CD4-positive, alpha-beta T cell (primary cell): Measurements from ENCODE around the gene ANKRD16. TPM values are rescaled to one million over a fixed set of nuclear protein-coding genes. Genes with fewer than 3 reads are reported as not detected.

ENCODE experiments used
- ATAC-seq: fragments of 200-7000 bp; cut with Tn5 transposase; one replicate; pipeline ENCODE4 v1.10.0; 2022; ENCODE audit warnings: mild to moderate bottlenecking; ENCODE audit not compliant: poor library complexity
- CTCF ChIA-PET: fragments of 350-600 bp; sonication (Branson Sonifier 250); formaldehyde crosslinking; loops from one replicate; lab custom pipeline; 2021; ENCODE audit warnings: antibody characterized with exemption, inconsistent platforms; lab: Charles Lee
- POLR2A ChIA-PET: fragments of 350-600 bp; sonication (Branson Sonifier 250); formaldehyde crosslinking; loops from one replicate; lab custom pipeline; 2021; ENCODE audit warnings: antibody characterized with exemption, inconsistent platforms; lab: Charles Lee
- DNase-seq, 14 experiments: peaks; one replicate each; pipeline ENCODE4 v3.0.0-alpha.2; 2013 to 2020; ENCODE audit warnings: mixed read lengths in 2 of 14
- H3K27ac ChIP-seq, 2 donors: one replicate each; pipeline versions ENCODE4 v1.5.1 to v1.7.0; 2013; ENCODE audit warnings: low read length in 2 of 2, low read depth in 1 of 2, mild to moderate bottlenecking in 1 of 2
- H3K27me3 ChIP-seq, 2 experiments: 1 replicate in 1 of 2; 2 replicates in 1 of 2; pipeline versions ENCODE4 v1.6.1 to v1.7.0; 2013; ENCODE audit warnings: low read length in 2 of 2, control low read depth in 1 of 2, mild to moderate bottlenecking in 1 of 2, moderate library complexity in 1 of 2; ENCODE audit not compliant: insufficient read depth in 2 of 2, control insufficient read depth in 1 of 2
- H3K36me3 ChIP-seq: one replicate; pipeline ENCODE4 v1.6.1; 2013; ENCODE audit warnings: low read length, control low read depth; ENCODE audit not compliant: insufficient read depth
- H3K4me1 ChIP-seq: one replicate; pipeline ENCODE4 v1.6.1; 2013; ENCODE audit warnings: low read length, control low read depth; ENCODE audit not compliant: insufficient read depth
- H3K4me3 ChIP-seq: one replicate; pipeline ENCODE4 v1.5.1; 2013; ENCODE audit warnings: mild to moderate bottlenecking, low read length, moderate library complexity
- H3K9me3 ChIP-seq, 2 experiments: 1 replicate in 1 of 2; 2 replicates in 1 of 2; pipeline versions ENCODE4 v1.6.1 to v1.7.0; 2013; ENCODE audit warnings: low read length in 2 of 2, mild to moderate bottlenecking in 2 of 2, control low read depth in 1 of 2, moderate library complexity in 1 of 2; ENCODE audit not compliant: control insufficient read depth in 1 of 2, insufficient read depth in 1 of 2
- H3K27ac Mint-ChIP-seq: one replicate; pipeline ENCODE4 v1.8.0; 2020; ENCODE audit warnings: mixed read lengths
- H3K27me3 Mint-ChIP-seq: one replicate; pipeline ENCODE4 v1.8.0; 2021; ENCODE audit warnings: mixed read lengths
- H3K36me3 Mint-ChIP-seq: one replicate; pipeline ENCODE4 v1.8.0; 2021; ENCODE audit warnings: low read depth, mixed read lengths
- H3K4me1 Mint-ChIP-seq: one replicate; pipeline ENCODE4 v1.8.0; 2021; ENCODE audit warnings: low read depth, mixed read lengths
- H3K4me3 Mint-ChIP-seq: one replicate; pipeline ENCODE4 v1.8.0; 2020; ENCODE audit warnings: mild to moderate bottlenecking, mixed read lengths
- H3K9me3 Mint-ChIP-seq: one replicate; pipeline ENCODE4 v1.8.0; 2020; ENCODE audit warnings: mixed read lengths
- CTCF ChIP-seq: fragments of 200-600 bp; IDR thresholded peaks from one replicate; pipeline ENCODE4 v1.8.0; 2022; ENCODE audit warnings: antibody characterized with exemption, mild to moderate bottlenecking
- intact Hi-C, 2 experiments: fragments of 100-400 bp; cut with DNase I in 1 of 2; cut with micrococcal nuclease in 1 of 2; formaldehyde crosslinking; loops; one replicate each; pipeline versions ENCODE4 v1.15.1 to v1.9.0; 2023 to 2025; cut with DNase I, micrococcal nuclease
- total RNA-seq, 174 experiments: library from RNA in 2 of 174; stranded (reverse) in 2 of 174; gene quantifications; one replicate each; pipeline ENCODE4 v1.2.3 and lab custom pipeline; 2021 to 2026

ANKRD16 gene
- total RNA-seq, 2 experiments from 2014 or later = 1.4 to 1.8 TPM

- peak overlapping the region; percentile 89 for H3K27ac Mint-ChIP-seq
- intact Hi-C loops = loop anchor here in 1 of 2 experiments (5.0 kb wide), 3 partner anchors 82 to 267 kb away; partner anchors contain the start of genes IL15RA and RBM17
- H3K27me3 Mint-ChIP-seq = no peaks in the 10 kb centered on the region
These were observed 5.2 kb upstream of the ANKRD16 start for GRCh38 chr10:5894873-5895272.

GRCh38 chr10:5894403-5894802 lies 4.7 kb upstream of the ANKRD16 start:
- H3K36me3 Mint-ChIP-seq = peaks cover 57% of the 10 kb centered on the region
- H3K27ac ChIP-seq = no peak overlapping the region
- no peaks in the 10 kb centered on the region for H3K27me3 ChIP-seq
- peaks cover 3 to 7% of the 10 kb centered on the region in 2 experiments for H3K9me3 ChIP-seq
- intact Hi-C loops = loop anchor here in 1 of 2 experiments (5.0 kb wide), 3 partner anchors 83 to 268 kb away; partner anchors contain the start of genes IL15RA and RBM17
- no peaks in the 10 kb centered on the region for H3K9me3 Mint-ChIP-seq
- no peak for TF ChIP-seq CTCF
- no peaks in the 10 kb centered on the region for H3K27me3 Mint-ChIP-seq
- H3K4me1 Mint-ChIP-seq = peaks cover 70% of the 10 kb centered on the region
- peaks cover 33% of the 10 kb centered on the region for H3K4me1 ChIP-seq
- DNase-seq (no peak), ATAC-seq (no peak)
- CTCF ChIA-PET = interaction anchor here (1.6 to 1.7 kb wide), 2 partner anchors 12 to 21 kb away, joined by 3 to 5 read pairs; no protein-coding TSS in a partner anchor
- no peak overlapping the region for H3K4me3 ChIP-seq
- peaks cover 12% of the 10 kb centered on the region for H3K36me3 ChIP-seq
- POLR2A ChIA-PET = interaction anchor here (0.9 kb wide), 1 partner anchor 9 kb away, joined by 3 read pairs; no protein-coding TSS in a partner anchor
- H3K4me3 Mint-ChIP-seq = peak overlapping the region; percentile 62
- peak overlapping the region; percentile 89 for H3K27ac Mint-ChIP-seq

More at GRCh38 chr10:5894873-5895272, 5.2 kb upstream of the ANKRD16 start:
- H3K27ac ChIP-seq = no peak overlapping the region
- no peaks in the 10 kb centered on the region for H3K27me3 ChIP-seq
- no peak overlapping the region for H3K4me3 Mint-ChIP-seq
- DNase-seq = no peak
- ChIA-PET POLR2A (interaction anchor here (0.9 kb wide), 1 partner anchor 8 kb away, joined by 3 read pairs; no protein-coding TSS in a partner anchor), CTCF (interaction anchor here (1.6 to 1.7 kb wide), 2 partner anchors 12 to 21 kb away, joined by 3 to 5 read pairs; no protein-coding TSS in a partner anchor)
- TF ChIP-seq CTCF = no peak
- peaks cover 57% of the 10 kb centered on the region for H3K36me3 Mint-ChIP-seq
- peaks cover 3 to 7% of the 10 kb centered on the region in 2 experiments for H3K9me3 ChIP-seq
- H3K4me3 ChIP-seq = no peak overlapping the region
- peaks cover 33% of the 10 kb centered on the region for H3K4me1 ChIP-seq
- H3K4me1 Mint-ChIP-seq = peaks cover 73% of the 10 kb centered on the region
- H3K36me3 ChIP-seq = peaks cover 12% of the 10 kb centered on the region
- ATAC-seq = no peak
- H3K9me3 Mint-ChIP-seq = no peaks in the 10 kb centered on the region

GRCh38 chr10:5893321-5893720 lies 3.6 kb upstream of the ANKRD16 start:
- DNase-seq (no peak), ATAC-seq (no peak)
- no peaks in the 10 kb centered on the region for H3K27me3 Mint-ChIP-seq
- CTCF ChIA-PET = interaction anchor here (1.6 to 1.7 kb wide), 2 partner anchors 13 to 20 kb away, joined by 3 to 5 read pairs; no protein-coding TSS in a partner anchor
- H3K36me3 ChIP-seq = peaks cover 12% of the 10 kb centered on the region
- no peak overlapping the region for H3K27ac ChIP-seq
- H3K9me3 ChIP-seq = peaks cover 3 to 4% of the 10 kb centered on the region in 2 experiments
- H3K4me1 ChIP-seq = peaks cover 40% of the 10 kb centered on the region
- no peak overlapping the region for H3K4me3 ChIP-seq
- peak overlapping the region; percentile 1 for H3K27ac Mint-ChIP-seq
- POLR2A ChIA-PET = no interaction called here
- H3K4me3 Mint-ChIP-seq = peak overlapping the region; percentile 16
- no peaks in the 10 kb centered on the region for H3K9me3 Mint-ChIP-seq
- H3K27me3 ChIP-seq = no peaks in the 10 kb centered on the region
- H3K36me3 Mint-ChIP-seq = peaks cover 52% of the 10 kb centered on the region
- H3K4me1 Mint-ChIP-seq = peaks cover 73% of the 10 kb centered on the region
- TF ChIP-seq CTCF = no peak
- intact Hi-C loops = loop anchor here in 1 of 2 experiments (5.0 kb wide), 3 partner anchors 84 to 269 kb away; partner anchors contain the start of genes IL15RA and RBM17
